BJ (cell line): Measurements from ENCODE around the gene YTHDF2. TPM values are rescaled to one million over a fixed set of nuclear protein-coding genes. Genes with fewer than 3 reads are reported as not detected.

Experiments
- CTCF ChIA-PET: fragments of 350-600 bp; formaldehyde crosslinking; extraction: SDS; loops from one replicate; lab custom pipeline; 2021; ENCODE audit warnings: antibody characterized with exemption, inconsistent platforms; lab: Yijun Ruan, JAX
- POLR2A ChIA-PET: fragments of 300-600 bp; sonication (Branson Sonifier 250); formaldehyde crosslinking; extraction: SDS; loops from one replicate; lab custom pipeline; 2021; ENCODE audit warnings: antibody characterized with exemption; lab: Charles Lee
- DNase-seq: peaks from one replicate; pipeline ENCODE4 v3.0.0-alpha.2; 2011; ENCODE audit warnings: low read depth
- H3K27me3 ChIP-seq: 2 replicates; pipeline ENCODE4 v1.6.0; 2011; ENCODE audit warnings: low read length; ENCODE audit not compliant: control insufficient read depth, insufficient read depth
- H3K36me3 ChIP-seq: 2 replicates; pipeline ENCODE4 v1.5.1; 2011; ENCODE audit warnings: low read length; ENCODE audit not compliant: control insufficient read depth, insufficient read depth
- H3K4me3 ChIP-seq: 2 replicates; pipeline ENCODE4 v1.5.1; 2011; ENCODE audit warnings: low read depth, mild to moderate bottlenecking, control low read depth, low read length
- CTCF ChIP-seq: IDR thresholded peaks from 2 replicates; pipeline ENCODE4 v1.5.1; 2011; ENCODE audit warnings: low read depth, mild to moderate bottlenecking, control low read depth, inconsistent platforms, low read length, moderate library complexity; ENCODE audit not compliant: insufficient read depth
- polyA plus RNA-seq: library from polyadenylated mRNA; depleted of rRNA; stranded (reverse); fragments of >200 nt; gene quantifications from 2 replicates; pipeline ENCODE4 v1.2.3, GENCODE V29; 2011

The YTHDF2 gene
- polyA plus RNA-seq, 1 experiment = 45.9 TPM

- no peak for TF ChIP-seq CTCF
- peak; percentile 27 for DNase-seq
- Histone ChIP-seq H3K36me3 (peaks cover 1% of the 10 kb centered on the region), H3K4me3 (no peak overlapping the region), H3K27me3 (no peaks in the 10 kb centered on the region)
- POLR2A ChIA-PET = no interaction called here
- CTCF ChIA-PET = interaction anchor here (0.6 to 3.3 kb wide), 6 partner anchors 10 to 459 kb away, joined by 3 to 14 read pairs (median 4); partner anchors contain the start of gene YTHDF2
Observed at GRCh38 chr1:28751315-28752060, 14.7 kb downstream of the YTHDF2 start.

- H3K27me3 ChIP-seq = no peaks in the 10 kb centered on the region
- peaks cover 1% of the 10 kb centered on the region; the same call in 1 of the 2 replicates for H3K36me3 ChIP-seq
- no peak overlapping the region for H3K4me3 ChIP-seq
- TF ChIP-seq CTCF = no peak
- POLR2A ChIA-PET = interaction anchor here (0.7 kb wide), 1 partner anchor 19 kb away, joined by 8 read pairs; the partner anchor contains the start of gene YTHDF2
- no peak for DNase-seq
- CTCF ChIA-PET = interaction anchor here (0.9 to 3.2 kb wide), 4 partner anchors 9 to 122 kb away, joined by 3 to 11 read pairs (median 3); partner anchors contain the start of gene YTHDF2
Observed at GRCh38 chr1:28755701-28756100, 19.0 kb downstream of the YTHDF2 start.

DNA sequence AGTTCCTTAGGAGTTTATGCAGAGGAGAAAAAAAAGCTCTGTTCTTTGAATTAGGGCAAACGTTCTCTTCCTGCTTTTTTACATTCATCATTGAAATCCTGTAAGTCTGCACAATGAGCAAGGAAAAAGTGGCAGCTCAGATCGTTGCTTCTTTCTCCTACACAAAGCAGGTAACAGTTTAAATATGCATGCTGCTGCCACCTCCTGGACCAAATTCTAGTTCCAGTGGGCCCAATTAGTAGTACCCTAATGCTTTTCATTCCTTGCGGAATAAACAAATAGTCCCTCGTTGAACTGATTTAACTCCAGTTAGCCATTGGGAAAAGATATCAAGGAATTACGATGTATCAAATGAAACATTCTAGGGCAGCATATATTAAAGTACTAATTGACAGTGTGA, 20.1 kb downstream of the YTHDF2 start:
- no peak overlapping the region for H3K4me3 ChIP-seq
- no peak for DNase-seq
- H3K27me3 ChIP-seq = no peaks in the 10 kb centered on the region
- ChIA-PET CTCF (interaction anchor here (1.0 to 3.2 kb wide), 2 partner anchors 8 to 21 kb away, joined by 3 to 11 read pairs; partner anchors contain the start of gene YTHDF2), POLR2A (no interaction called here)
- peaks cover 1% of the 10 kb centered on the region; the same call in 1 of the 2 replicates for H3K36me3 ChIP-seq
- TF ChIP-seq CTCF = peak; percentile 19; the same call in 1 of the 2 replicates

DNA sequence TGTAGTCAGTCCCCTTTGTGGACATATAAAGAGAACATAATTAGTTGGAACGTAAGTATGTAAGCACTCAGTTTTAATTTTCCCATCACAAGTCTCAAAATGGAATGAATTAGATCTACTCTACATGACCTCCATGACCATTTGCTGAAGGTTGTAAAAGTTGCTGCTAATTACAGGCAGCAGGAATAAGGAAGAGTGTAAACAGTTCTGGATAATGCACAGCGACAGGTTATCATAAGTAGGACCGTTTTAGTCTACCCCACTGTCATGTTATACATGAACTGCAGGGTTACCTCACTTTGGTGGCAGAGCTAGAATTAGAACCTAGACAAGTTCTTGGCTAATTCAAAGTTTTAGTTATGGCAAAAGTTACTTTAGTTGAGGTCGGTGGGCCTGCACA, 21.7 kb downstream of the YTHDF2 start:
- no peak for TF ChIP-seq CTCF
- no peaks in the 10 kb centered on the region for H3K27me3 ChIP-seq
- no peak for DNase-seq
- no peaks in the 10 kb centered on the region; the same call in 1 of the 2 replicates for H3K36me3 ChIP-seq
- POLR2A ChIA-PET = no interaction called here
- CTCF ChIA-PET = interaction anchor here (1.1 to 1.5 kb wide), 3 partner anchors 15 to 510 kb away, joined by 3 to 4 read pairs (median 3); no protein-coding TSS in a partner anchor
- H3K4me3 ChIP-seq = no peak overlapping the region

GRCh38 chr1:28759257-28759656, 22.5 kb downstream of the YTHDF2 start:
- Histone ChIP-seq H3K27me3 (no peaks in the 10 kb centered on the region), H3K36me3 (no peaks in the 10 kb centered on the region; the same call in 1 of the 2 replicates), H3K4me3 (no peak overlapping the region)
- TF ChIP-seq CTCF = no peak
- ChIA-PET POLR2A (no interaction called here), CTCF (interaction anchor here (1.1 to 1.5 kb wide), 3 partner anchors 14 to 511 kb away, joined by 3 to 4 read pairs (median 3); no protein-coding TSS in a partner anchor)
- no peak for DNase-seq
